Keratinocyte (primary cell): ENCODE measurements around the gene SMIM11. TPM values are rescaled to one million over a fixed set of nuclear protein-coding genes. Genes with fewer than 3 reads are reported as not detected.

ENCODE experiments used
- DNase-seq: peaks from one replicate; pipeline ENCODE4 v3.0.0-alpha.2; 2011; ENCODE audit warnings: low read depth, missing footprints, low spot score
- FAIRE-seq: peaks from 2 replicates; lab custom pipeline; 2011; peaks lifted over from hg19 to GRCh38; lab: Jason Lieb, UNC
- H2AFZ ChIP-seq: 2 replicates; pipeline ENCODE4 v1.6.0; 2012; ENCODE audit warnings: low read length, control low read depth, inconsistent platforms; ENCODE audit not compliant: control insufficient read depth
- H3K27ac ChIP-seq: 2 replicates; pipeline ENCODE4 v1.5.1; 2011; ENCODE audit warnings: low read length; ENCODE audit not compliant: control insufficient read depth, insufficient read depth
- H3K27me3 ChIP-seq: 3 replicates; pipeline ENCODE4 v1.6.0; 2011; ENCODE audit warnings: low read length; ENCODE audit not compliant: control insufficient read depth, insufficient read depth; ENCODE audit errors: extremely low read depth
- H3K36me3 ChIP-seq, 2 experiments: 2 replicates in 1 of 2; 3 replicates in 1 of 2; pipeline ENCODE4 v1.5.1; 2011; ENCODE audit warnings: low read length in 2 of 2, mild to moderate bottlenecking in 1 of 2; ENCODE audit not compliant: control insufficient read depth in 2 of 2, insufficient read depth in 2 of 2; ENCODE audit errors: extremely low read depth in 1 of 2
- H3K4me1 ChIP-seq: 3 replicates; pipeline ENCODE4 v1.5.1; 2011; ENCODE audit warnings: low read length; ENCODE audit not compliant: control insufficient read depth, insufficient read depth; ENCODE audit errors: extremely low read depth
- H3K4me2 ChIP-seq: 3 replicates; pipeline ENCODE4 v1.6.0; 2011; ENCODE audit warnings: low read depth, low read length; ENCODE audit not compliant: control insufficient read depth, insufficient read depth; ENCODE audit errors: extremely low read depth
- H3K4me3 ChIP-seq, 3 experiments: fragments of 200-600 bp in 1 of 3; sonication (generic) in 1 of 3; 2 replicates in 2 of 3; 3 replicates in 1 of 3; pipeline ENCODE4 v1.5.1; 2011 to 2016; ENCODE audit warnings: low read length in 3 of 3, mild to moderate bottlenecking in 3 of 3, control low read depth in 2 of 3, inconsistent platforms in 1 of 3, low read depth in 1 of 3, mixed read lengths in 1 of 3, mixed run types in 1 of 3, moderate library complexity in 1 of 3; ENCODE audit not compliant: control insufficient read depth in 2 of 3, insufficient read depth in 2 of 3; ENCODE audit errors: extremely low read depth in 1 of 3
- H3K79me2 ChIP-seq: 2 replicates; pipeline ENCODE4 v1.6.0; 2012; ENCODE audit warnings: low read length; ENCODE audit not compliant: control insufficient read depth, insufficient read depth
- H3K9ac ChIP-seq: 3 replicates; pipeline ENCODE4 v1.6.0; 2011; ENCODE audit warnings: low read length; ENCODE audit not compliant: control insufficient read depth, insufficient read depth; ENCODE audit errors: extremely low read depth
- H3K9me1 ChIP-seq: 3 replicates; pipeline ENCODE4 v1.6.0; 2011; ENCODE audit warnings: low read length; ENCODE audit not compliant: control insufficient read depth, insufficient read depth; ENCODE audit errors: extremely low read depth
- H3K9me3 ChIP-seq: 2 replicates; pipeline ENCODE4 v1.5.1; 2012; ENCODE audit warnings: low read depth, low read length; ENCODE audit not compliant: control insufficient read depth
- H4K20me1 ChIP-seq: 3 replicates; pipeline ENCODE4 v1.6.0; 2011; ENCODE audit warnings: low read length; ENCODE audit not compliant: control insufficient read depth, insufficient read depth; ENCODE audit errors: extremely low read depth
- CTCF ChIP-seq, 3 experiments: IDR thresholded peaks in 1 of 3; conservative IDR thresholded peaks in 1 of 3; optimal IDR thresholded peaks in 1 of 3; 2 replicates in 2 of 3; 3 replicates in 1 of 3; pipeline versions ENCODE3 to v1.5.1; 2011; ENCODE audit warnings: low read length in 3 of 3, mild to moderate bottlenecking in 3 of 3, moderate library complexity in 2 of 3, control low read depth in 1 of 3, inconsistent platforms in 1 of 3; ENCODE audit not compliant: insufficient read depth in 2 of 3; ENCODE audit errors: extremely low read depth in 1 of 3
- EZH2 ChIP-seq: IDR thresholded peaks from one replicate; pipeline ENCODE4 v1.6.1; 2012; ENCODE audit warnings: inconsistent platforms, mild to moderate bottlenecking, low read length, moderate library complexity
- dilution Hi-C: fragments of 300-500 bp; cut with MboI; formaldehyde crosslinking; loops from one replicate; pipeline ENCODE4 v1.7.0; 2020; ENCODE audit warnings: low sequenced_read_pairs; ENCODE audit not compliant: extremely low pct_ligation_motif_present
- polyA plus RNA-seq, 5 experiments: library from polyadenylated mRNA; depleted of rRNA in 3 of 5; stranded (reverse) in 3 of 5; stranded (forward) in 1 of 5; unstranded in 1 of 5; fragments of >200 nt; gene quantifications; 1 replicate in 1 of 5; 2 replicates in 3 of 5; 3 replicates in 1 of 5; pipeline versions ENCODE4 v1.2.1 to v1.2.3, GENCODE V29; 2011 to 2012; ENCODE audit warnings: missing spikeins in 2 of 5, low read depth in 1 of 5, low replicate concordance in 1 of 5

Gene SMIM11
- polyA plus RNA-seq, 1 donor (not counting 4 experiments of a cell fraction or from before 2014, with no cell fraction given), result 2.7 TPM

- H2AFZ ChIP-seq, result no peak overlapping the region
- dilution Hi-C loops, result no loop called here
- FAIRE-seq, result no peak
- no peak for DNase-seq
- H3K27me3 ChIP-seq, result peaks cover 16% of the 10 kb centered on the region
- no peaks in the 10 kb centered on the region for H3K36me3 ChIP-seq
- no peaks in the 10 kb centered on the region for H3K79me2 ChIP-seq
- no peaks in the 10 kb centered on the region for H3K9me3 ChIP-seq
- H3K4me3 ChIP-seq, result no peak overlapping the region
- H3K4me2 ChIP-seq, result no peak overlapping the region
- H3K27ac ChIP-seq, result no peak overlapping the region
- H3K9me1 ChIP-seq, result no peaks in the 10 kb centered on the region
- TF ChIP-seq CTCF (optimal IDR thresholded peaks at IDR 0.05 in 1 of 3, IDR thresholded peaks at IDR 0.05 in 1 of 3, conservative IDR thresholded peaks at IDR 0.05 in 1 of 3; ENCODE audit: extremely low read depth in 1 of 3, insufficient read depth in 2 of 3, low read length in 3 of 3), result no peak
- no peak for TF ChIP-seq EZH2
- peaks cover 3% of the 10 kb centered on the region for H3K4me1 ChIP-seq
- H4K20me1 ChIP-seq, result no peaks in the 10 kb centered on the region
- no peak overlapping the region for H3K9ac ChIP-seq
These were observed 35.2 kb upstream of the SMIM11 start for GRCh38 chr21:34340061-34340460.

DNA sequence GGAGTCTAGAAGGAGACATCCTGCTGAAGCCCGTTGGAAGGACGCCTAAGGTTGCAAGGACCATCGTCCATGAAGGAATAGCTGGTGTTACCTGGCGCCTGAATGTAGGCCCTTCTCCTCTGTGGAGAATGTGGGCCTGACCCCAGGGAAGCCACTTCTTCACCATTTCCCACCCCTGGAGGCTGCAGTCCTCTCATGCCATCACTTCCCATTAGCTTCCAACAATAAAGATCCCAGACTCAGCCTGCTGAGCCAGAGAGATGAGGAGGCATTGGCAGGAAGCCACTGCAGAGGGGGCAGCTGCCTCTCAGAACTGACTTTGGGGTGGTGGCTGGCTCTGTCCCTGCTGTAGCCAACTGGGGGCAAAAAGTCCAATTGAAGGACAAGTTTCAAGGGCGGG is 32.8 kb upstream of the SMIM11 start:
- H3K9me3 ChIP-seq, result no peaks in the 10 kb centered on the region
- no peak for DNase-seq
- no peaks in the 10 kb centered on the region for H3K36me3 ChIP-seq
- no peak overlapping the region for H3K4me3 ChIP-seq
- H3K79me2 ChIP-seq, result no peaks in the 10 kb centered on the region
- dilution Hi-C loops, result no loop called here
- no peak overlapping the region for H2AFZ ChIP-seq
- no peak overlapping the region for H3K4me2 ChIP-seq
- H3K27ac ChIP-seq, result no peak overlapping the region
- no peak overlapping the region for H3K9ac ChIP-seq
- no peaks in the 10 kb centered on the region for H3K9me1 ChIP-seq
- TF ChIP-seq CTCF (optimal IDR thresholded peaks at IDR 0.05 in 1 of 3, IDR thresholded peaks at IDR 0.05 in 1 of 3, conservative IDR thresholded peaks at IDR 0.05 in 1 of 3; ENCODE audit: extremely low read depth in 1 of 3, insufficient read depth in 2 of 3, low read length in 3 of 3) (no peak), EZH2 (no peak)
- H3K27me3 ChIP-seq, result peaks cover 13% of the 10 kb centered on the region
- peaks cover 2% of the 10 kb centered on the region for H3K4me1 ChIP-seq
- no peak for FAIRE-seq
- H4K20me1 ChIP-seq, result no peaks in the 10 kb centered on the region
